Fibroblast of lung (primary cell): ENCODE data around the gene LHFPL6.

Experiments
- EZH2 ChIP-seq: IDR thresholded peaks from 2 replicates; pipeline ENCODE4 v1.5.1; 2012; ENCODE audit warnings: low read length, control low read depth, mild to moderate bottlenecking; ENCODE audit errors: missing control alignments
- TF ChIP-seq, protein P1 (sequence below), 2 donors: IDR thresholded peaks in 1 of 2; conservative IDR thresholded peaks in 1 of 2; 1 replicate in 1 of 2; 2 replicates in 1 of 2; pipeline ENCODE4 v1.5.1; 2011 to 2012; ENCODE audit warnings: low read length in 2 of 2, control low read depth in 1 of 2, inconsistent platforms in 1 of 2, low read depth in 1 of 2, mild to moderate bottlenecking in 1 of 2

DNA sequence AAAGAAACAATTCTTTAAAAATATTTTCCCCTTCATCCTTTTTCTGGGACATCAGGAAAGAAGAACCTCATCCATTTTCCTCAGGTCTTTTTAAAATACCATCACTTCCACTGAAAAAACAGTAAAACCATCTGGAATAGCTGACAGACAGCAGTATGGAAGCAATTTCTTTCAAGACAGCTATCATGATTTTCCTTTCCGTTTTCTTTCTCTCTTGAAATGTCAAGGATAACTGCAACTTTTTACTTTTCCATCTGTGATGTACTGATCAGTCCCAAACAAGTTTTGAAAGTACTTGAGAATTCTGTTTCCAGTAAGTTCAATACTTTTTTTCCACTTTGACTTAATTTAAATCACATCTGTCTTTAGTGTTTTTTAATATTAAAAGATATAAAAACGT is 211.2 kb downstream of the LHFPL6 start:
- TF ChIP-seq, protein P1, sequence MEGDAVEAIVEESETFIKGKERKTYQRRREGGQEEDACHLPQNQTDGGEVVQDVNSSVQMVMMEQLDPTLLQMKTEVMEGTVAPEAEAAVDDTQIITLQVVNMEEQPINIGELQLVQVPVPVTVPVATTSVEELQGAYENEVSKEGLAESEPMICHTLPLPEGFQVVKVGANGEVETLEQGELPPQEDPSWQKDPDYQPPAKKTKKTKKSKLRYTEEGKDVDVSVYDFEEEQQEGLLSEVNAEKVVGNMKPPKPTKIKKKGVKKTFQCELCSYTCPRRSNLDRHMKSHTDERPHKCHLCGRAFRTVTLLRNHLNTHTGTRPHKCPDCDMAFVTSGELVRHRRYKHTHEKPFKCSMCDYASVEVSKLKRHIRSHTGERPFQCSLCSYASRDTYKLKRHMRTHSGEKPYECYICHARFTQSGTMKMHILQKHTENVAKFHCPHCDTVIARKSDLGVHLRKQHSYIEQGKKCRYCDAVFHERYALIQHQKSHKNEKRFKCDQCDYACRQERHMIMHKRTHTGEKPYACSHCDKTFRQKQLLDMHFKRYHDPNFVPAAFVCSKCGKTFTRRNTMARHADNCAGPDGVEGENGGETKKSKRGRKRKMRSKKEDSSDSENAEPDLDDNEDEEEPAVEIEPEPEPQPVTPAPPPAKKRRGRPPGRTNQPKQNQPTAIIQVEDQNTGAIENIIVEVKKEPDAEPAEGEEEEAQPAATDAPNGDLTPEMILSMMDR (conservative IDR thresholded peaks at IDR 0.05 in 1 of 2, IDR thresholded peaks at IDR 0.05 in 1 of 2; ENCODE audit: low read depth in 1 of 2, low read length in 2 of 2), result no peak
- no peak for TF ChIP-seq EZH2
